Measurements from ENCODE around the gene FADS2.

DNA sequence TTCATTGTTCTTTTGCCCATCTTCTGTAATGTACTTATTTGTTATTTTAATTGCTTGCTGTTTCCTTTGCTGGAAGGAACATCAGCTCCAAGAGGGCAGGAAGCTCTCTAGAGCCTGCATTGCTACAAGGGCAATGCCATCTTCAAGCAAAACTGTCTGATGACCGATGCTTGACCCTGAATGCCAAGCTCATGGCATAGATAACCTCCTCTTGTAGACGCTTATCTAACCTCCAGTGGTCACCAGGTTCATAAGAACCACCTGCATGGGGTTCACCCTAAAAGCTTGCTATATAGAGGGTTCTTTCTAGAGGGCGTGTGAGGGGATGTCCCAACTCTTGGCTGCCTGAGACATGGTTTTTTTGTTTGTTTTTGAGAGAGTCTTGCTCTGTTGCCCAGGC, 46.8 kb downstream of the FADS2 start:
- TF ChIP-seq POLR2A (IDR thresholded peaks at IDR 0.05): no peak
- TF ChIP-seq, protein P1, sequence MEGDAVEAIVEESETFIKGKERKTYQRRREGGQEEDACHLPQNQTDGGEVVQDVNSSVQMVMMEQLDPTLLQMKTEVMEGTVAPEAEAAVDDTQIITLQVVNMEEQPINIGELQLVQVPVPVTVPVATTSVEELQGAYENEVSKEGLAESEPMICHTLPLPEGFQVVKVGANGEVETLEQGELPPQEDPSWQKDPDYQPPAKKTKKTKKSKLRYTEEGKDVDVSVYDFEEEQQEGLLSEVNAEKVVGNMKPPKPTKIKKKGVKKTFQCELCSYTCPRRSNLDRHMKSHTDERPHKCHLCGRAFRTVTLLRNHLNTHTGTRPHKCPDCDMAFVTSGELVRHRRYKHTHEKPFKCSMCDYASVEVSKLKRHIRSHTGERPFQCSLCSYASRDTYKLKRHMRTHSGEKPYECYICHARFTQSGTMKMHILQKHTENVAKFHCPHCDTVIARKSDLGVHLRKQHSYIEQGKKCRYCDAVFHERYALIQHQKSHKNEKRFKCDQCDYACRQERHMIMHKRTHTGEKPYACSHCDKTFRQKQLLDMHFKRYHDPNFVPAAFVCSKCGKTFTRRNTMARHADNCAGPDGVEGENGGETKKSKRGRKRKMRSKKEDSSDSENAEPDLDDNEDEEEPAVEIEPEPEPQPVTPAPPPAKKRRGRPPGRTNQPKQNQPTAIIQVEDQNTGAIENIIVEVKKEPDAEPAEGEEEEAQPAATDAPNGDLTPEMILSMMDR (IDR thresholded peaks at IDR 0.05): no peak
